Activated CD4-positive, alpha-beta memory T cell treated with anti-CD3 and anti-CD28 coated beads, Interleukin-2, amount 10 ng/mL, durations not matched to agents 7 days and 5 days (primary cell): ENCODE measurements around the gene TSPAN8. TPM values are rescaled to one million over a fixed set of nuclear protein-coding genes. Genes with fewer than 3 reads are reported as not detected.
"Not testable (repeated sequence)": the region's sequence is repeated elsewhere in the genome, so short reads cannot be mapped to it uniquely, and the experiment has no call there.

Source experiments
- CTCF ChIA-PET: fragments of 350-600 bp; sonication (Branson Sonifier 250); formaldehyde crosslinking; loops from one replicate; lab custom pipeline; 2021; ENCODE audit warnings: antibody characterized with exemption, inconsistent platforms; lab: Charles Lee
- POLR2A ChIA-PET: fragments of 350-600 bp; sonication (Branson Sonifier 250); formaldehyde crosslinking; loops from one replicate; lab custom pipeline; 2021; ENCODE audit warnings: antibody characterized with exemption; lab: Charles Lee
- DNase-seq: peaks from one replicate; pipeline ENCODE4 v3.0.0-alpha.2; 2020
- H3K27ac Mint-ChIP-seq: one replicate; pipeline ENCODE4 v1.8.0; 2021; ENCODE audit warnings: mild to moderate bottlenecking, mixed read lengths
- H3K27me3 Mint-ChIP-seq: one replicate; pipeline ENCODE4 v1.8.0; 2021; ENCODE audit warnings: mixed read lengths
- H3K36me3 Mint-ChIP-seq: one replicate; pipeline ENCODE4 v1.8.0; 2021; ENCODE audit warnings: low read depth, mixed read lengths
- H3K4me1 Mint-ChIP-seq: one replicate; pipeline ENCODE4 v1.8.0; 2021; ENCODE audit warnings: mixed read lengths
- H3K4me3 Mint-ChIP-seq: one replicate; pipeline ENCODE4 v1.8.0; 2021; ENCODE audit warnings: mild to moderate bottlenecking, mixed read lengths
- H3K9me3 Mint-ChIP-seq: one replicate; pipeline ENCODE4 v1.8.0; 2021; ENCODE audit warnings: mixed read lengths
- total RNA-seq, 2 experiments: library from RNA; stranded (reverse); gene quantifications; one replicate each; pipeline ENCODE4 v1.2.3, GENCODE V29; 2021

TSPAN8 gene
- total RNA-seq, 2 experiments from 2014 or later = not detected

- CTCF ChIA-PET = no interaction called here
- Mint-ChIP-seq H3K9me3 (no peaks in the 10 kb centered on the region), H3K4me3 (no peak overlapping the region), H3K27ac (no peak overlapping the region), H3K4me1 (no peaks in the 10 kb centered on the region), H3K27me3 (no peaks in the 10 kb centered on the region), H3K36me3 (no peaks in the 10 kb centered on the region)
- no peak for DNase-seq
- POLR2A ChIA-PET = no interaction called here
Measured at GRCh38 chr12:71178162-71178561, 20.4 kb upstream of the TSPAN8 start.

- H3K27ac Mint-ChIP-seq = no peak overlapping the region
- no peak overlapping the region for H3K4me3 Mint-ChIP-seq
- no peaks in the 10 kb centered on the region for H3K4me1 Mint-ChIP-seq
- H3K9me3 Mint-ChIP-seq = no peaks in the 10 kb centered on the region
- H3K27me3 Mint-ChIP-seq = no peaks in the 10 kb centered on the region
- no peaks in the 10 kb centered on the region for H3K36me3 Mint-ChIP-seq
- POLR2A ChIA-PET = no interaction called here
- CTCF ChIA-PET = no interaction called here
- DNase-seq = no peak
Measured at GRCh38 chr12:71174825-71175224, 17.0 kb upstream of the TSPAN8 start.

- ChIA-PET CTCF (no interaction called here), POLR2A (no interaction called here)
- DNase-seq = no peak
- Mint-ChIP-seq H3K4me1 (no peaks in the 10 kb centered on the region), H3K27me3 (no peaks in the 10 kb centered on the region), H3K4me3 (no peak overlapping the region), H3K36me3 (no peaks in the 10 kb centered on the region), H3K27ac (no peak overlapping the region), H3K9me3 (no peaks in the 10 kb centered on the region)
Measured at GRCh38 chr12:71174146-71174545, 16.3 kb upstream of the TSPAN8 start.

- H3K4me3 Mint-ChIP-seq = no peak overlapping the region
- ChIA-PET CTCF (no interaction called here), POLR2A (no interaction called here)
- no peaks in the 10 kb centered on the region for H3K36me3 Mint-ChIP-seq
- no peak for DNase-seq
- no peaks in the 10 kb centered on the region for H3K27me3 Mint-ChIP-seq
- no peaks in the 10 kb centered on the region for H3K4me1 Mint-ChIP-seq
- no peak overlapping the region for H3K27ac Mint-ChIP-seq
- H3K9me3 Mint-ChIP-seq = peaks cover 13% of the 10 kb centered on the region
Measured at GRCh38 chr12:71170456-71170855, 12.7 kb upstream of the TSPAN8 start.

GRCh38 chr12:71169286-71169685 lies 11.5 kb upstream of the TSPAN8 start:
- H3K36me3 Mint-ChIP-seq = no peaks in the 10 kb centered on the region
- H3K4me3 Mint-ChIP-seq = no peak overlapping the region
- no peaks in the 10 kb centered on the region for H3K27me3 Mint-ChIP-seq
- no peaks in the 10 kb centered on the region for H3K4me1 Mint-ChIP-seq
- POLR2A ChIA-PET = no interaction called here
- peaks cover 14% of the 10 kb centered on the region for H3K9me3 Mint-ChIP-seq
- CTCF ChIA-PET = no interaction called here
- no peak for DNase-seq
- H3K27ac Mint-ChIP-seq = no peak overlapping the region

- H3K27me3 Mint-ChIP-seq = no peaks in the 10 kb centered on the region
Measured at GRCh38 chr12:71166862-71167496, 9.2 kb upstream of the TSPAN8 start.

GRCh38 chr12:71166280-71166679 lies 8.5 kb upstream of the TSPAN8 start:
- ChIA-PET POLR2A (no interaction called here), CTCF (no interaction called here)
- no peaks in the 10 kb centered on the region for H3K27me3 Mint-ChIP-seq
- H3K9me3 Mint-ChIP-seq = peaks cover 15% of the 10 kb centered on the region
- no peaks in the 10 kb centered on the region for H3K4me1 Mint-ChIP-seq
- H3K36me3 Mint-ChIP-seq = no peaks in the 10 kb centered on the region
- no peak overlapping the region for H3K4me3 Mint-ChIP-seq
- no peak for DNase-seq
- no peak overlapping the region for H3K27ac Mint-ChIP-seq

More at GRCh38 chr12:71166862-71167496, 9.2 kb upstream of the TSPAN8 start:
- Mint-ChIP-seq H3K4me1 (no peaks in the 10 kb centered on the region), H3K36me3 (no peaks in the 10 kb centered on the region), H3K4me3 (no peak overlapping the region), H3K27ac (no peak overlapping the region), H3K9me3 (peaks cover 15% of the 10 kb centered on the region)
- DNase-seq = no peak
- ChIA-PET POLR2A (no interaction called here), CTCF (no interaction called here)

GRCh38 chr12:71165780-71166179 lies 8.0 kb upstream of the TSPAN8 start:
- CTCF ChIA-PET, POLR2A ChIA-PET, DNase-seq, H3K27me3 Mint-ChIP-seq, H3K36me3 Mint-ChIP-seq, H3K27ac Mint-ChIP-seq, H3K4me3 Mint-ChIP-seq, H3K4me1 Mint-ChIP-seq: not testable (repeated sequence)
- H3K9me3 Mint-ChIP-seq = peaks cover 15% of the 10 kb centered on the region

- no peak overlapping the region for H3K4me3 Mint-ChIP-seq
- no peaks in the 10 kb centered on the region for H3K36me3 Mint-ChIP-seq
- no peak overlapping the region for H3K27ac Mint-ChIP-seq
- no peaks in the 10 kb centered on the region for H3K4me1 Mint-ChIP-seq
- CTCF ChIA-PET = no interaction called here
- no peak for DNase-seq
- peaks cover 15% of the 10 kb centered on the region for H3K9me3 Mint-ChIP-seq
- POLR2A ChIA-PET = no interaction called here
- H3K27me3 Mint-ChIP-seq = no peaks in the 10 kb centered on the region
Measured at GRCh38 chr12:71164568-71165197, 6.9 kb upstream of the TSPAN8 start.

GRCh38 chr12:71164166-71164565 lies 6.4 kb upstream of the TSPAN8 start:
- POLR2A ChIA-PET = no interaction called here
- Mint-ChIP-seq H3K4me3 (no peak overlapping the region), H3K27ac (no peak overlapping the region), H3K27me3 (no peaks in the 10 kb centered on the region), H3K36me3 (no peaks in the 10 kb centered on the region), H3K9me3 (peaks cover 15% of the 10 kb centered on the region), H3K4me1 (no peaks in the 10 kb centered on the region)
- CTCF ChIA-PET = no interaction called here
- DNase-seq = no peak

GRCh38 chr12:71162832-71163763 lies 5.3 kb upstream of the TSPAN8 start:
- POLR2A ChIA-PET = no interaction called here
- Mint-ChIP-seq H3K27ac (no peak overlapping the region), H3K4me1 (no peaks in the 10 kb centered on the region), H3K27me3 (no peaks in the 10 kb centered on the region), H3K36me3 (no peaks in the 10 kb centered on the region), H3K9me3 (peaks cover 10% of the 10 kb centered on the region), H3K4me3 (no peak overlapping the region)
- CTCF ChIA-PET = no interaction called here
- no peak for DNase-seq

- ChIA-PET CTCF (no interaction called here), POLR2A (no interaction called here)
- Mint-ChIP-seq H3K27me3 (no peaks in the 10 kb centered on the region), H3K36me3 (no peaks in the 10 kb centered on the region), H3K4me3 (no peak overlapping the region), H3K9me3 (peaks cover 6% of the 10 kb centered on the region), H3K4me1 (no peaks in the 10 kb centered on the region), H3K27ac (no peak overlapping the region)
- DNase-seq = no peak
Measured at GRCh38 chr12:71161591-71161990, 3.8 kb upstream of the TSPAN8 start.

GRCh38 chr12:71160585-71160984 lies 2.8 kb upstream of the TSPAN8 start:
- no peaks in the 10 kb centered on the region for H3K36me3 Mint-ChIP-seq
- no peak overlapping the region for H3K27ac Mint-ChIP-seq
- no peak overlapping the region for H3K4me3 Mint-ChIP-seq
- H3K9me3 Mint-ChIP-seq = peaks cover 4% of the 10 kb centered on the region
- H3K4me1 Mint-ChIP-seq = no peaks in the 10 kb centered on the region
- ChIA-PET POLR2A (no interaction called here), CTCF (no interaction called here)
- no peaks in the 10 kb centered on the region for H3K27me3 Mint-ChIP-seq
- DNase-seq = no peak
